Endothelial cell of umbilical vein (primary cell): ENCODE results near the gene CCNE1. TPM values are rescaled to one million over a fixed set of nuclear protein-coding genes. Genes with fewer than 3 reads are reported as not detected.

Experiments
- BruUV-seq: library from RNA; stranded (reverse); fragments of 400-500 nt; replicated peaks from 2 replicates; lab custom pipeline; 2021; lab: Mats Ljungman, UMichigan
- CTCF ChIA-PET: fragments of 300-600, 350-600 bp; sonication (Branson Sonifier 250); formaldehyde crosslinking; loops from one replicate; lab custom pipeline; 2021; ENCODE audit warnings: antibody characterized with exemption, inconsistent platforms; lab: Charles Lee
- POLR2A ChIA-PET: fragments of 300-600, 350-600 bp; sonication (Branson Sonifier 250); formaldehyde crosslinking; loops from one replicate; lab custom pipeline; 2021; ENCODE audit warnings: antibody characterized with exemption, inconsistent platforms; lab: Charles Lee
- DNase-seq: peaks from one replicate; pipeline ENCODE4 v3.0.0-alpha.2; 2011; ENCODE audit warnings: low read depth, low spot score
- FAIRE-seq: peaks from 2 replicates; lab custom pipeline; 2011; peaks lifted over from hg19 to GRCh38; lab: Jason Lieb, UNC
- H2AFZ ChIP-seq: 2 replicates; pipeline ENCODE4 v1.6.0; 2012; ENCODE audit warnings: low read depth, low read length, control low read depth, inconsistent platforms
- H3K27ac ChIP-seq: 2 replicates; pipeline ENCODE4 v1.5.1; 2011; ENCODE audit warnings: low read depth, mild to moderate bottlenecking, control low read depth, low read length, moderate library complexity; ENCODE audit not compliant: insufficient read depth
- H3K27me3 ChIP-seq, 2 experiments: 2 replicates each; pipeline versions ENCODE4 v1.6.0 to v1.6.1; 2011; ENCODE audit warnings: low read length in 2 of 2, mixed read lengths in 1 of 2; ENCODE audit not compliant: control insufficient read depth in 2 of 2, insufficient read depth in 2 of 2
- H3K36me3 ChIP-seq, 2 experiments: 2 replicates in 1 of 2; 3 replicates in 1 of 2; pipeline ENCODE4 v1.5.1; 2011; ENCODE audit warnings: low read length in 2 of 2, mild to moderate bottlenecking in 1 of 2, moderate library complexity in 1 of 2; ENCODE audit not compliant: control insufficient read depth in 2 of 2, insufficient read depth in 2 of 2; ENCODE audit errors: extremely low read depth in 1 of 2
- H3K4me1 ChIP-seq: 3 replicates; pipeline ENCODE4 v1.5.1; 2011; ENCODE audit warnings: mild to moderate bottlenecking, low read length; ENCODE audit not compliant: control insufficient read depth, insufficient read depth; ENCODE audit errors: extremely low read depth
- H3K4me2 ChIP-seq: 2 replicates; pipeline ENCODE4 v1.6.1; 2011; ENCODE audit warnings: low read length, control low read depth, mixed read lengths; ENCODE audit not compliant: insufficient read depth
- H3K4me3 ChIP-seq, 3 experiments: fragments of 200-600 bp in 1 of 3; sonication (generic), shearing (Covaris generic) in 1 of 3; replicated peaks in 1 of 3; 2 replicates each; pipeline ENCODE4 v1.5.1; 2011 to 2016; ENCODE audit warnings: control low read depth in 3 of 3, low read length in 3 of 3, mild to moderate bottlenecking in 2 of 3, inconsistent platforms in 1 of 3, low read depth in 1 of 3, moderate library complexity in 1 of 3; ENCODE audit not compliant: insufficient read depth in 1 of 3
- H3K79me2 ChIP-seq: 2 replicates; pipeline ENCODE4 v1.6.0; 2012; ENCODE audit warnings: low read length, inconsistent platforms; ENCODE audit not compliant: control insufficient read depth, insufficient read depth
- H3K9ac ChIP-seq: replicated peaks from 2 replicates; pipeline ENCODE3; 2011; ENCODE audit warnings: low read length, control low read depth; ENCODE audit not compliant: insufficient read depth; ENCODE audit errors: extremely low read depth
- H3K9me1 ChIP-seq: replicated peaks from 3 replicates; pipeline ENCODE4 v1.6.0; 2011; ENCODE audit warnings: mild to moderate bottlenecking, low read length; ENCODE audit not compliant: control insufficient read depth, insufficient read depth; ENCODE audit errors: extremely low read depth
- H3K9me3 ChIP-seq: replicated peaks from 2 replicates; pipeline ENCODE4 v1.5.1; 2012; ENCODE audit warnings: low read length, inconsistent platforms; ENCODE audit not compliant: control insufficient read depth, insufficient read depth
- H4K20me1 ChIP-seq: replicated peaks from 2 replicates; pipeline ENCODE3; 2011; ENCODE audit warnings: mild to moderate bottlenecking, low read length; ENCODE audit not compliant: control insufficient read depth, insufficient read depth; ENCODE audit errors: extremely low read depth
- EZH2 ChIP-seq: IDR thresholded peaks from 2 replicates; pipeline ENCODE4 v1.6.1; 2012; ENCODE audit warnings: borderline replicate concordance, low read depth, mild to moderate bottlenecking, moderate library complexity, low read length, inconsistent platforms; ENCODE audit not compliant: severe bottlenecking
- FOS ChIP-seq: IDR thresholded peaks from 2 replicates; pipeline ENCODE4 v1.6.1; 2011; ENCODE audit warnings: mild to moderate bottlenecking, low read length, moderate library complexity, borderline replicate concordance; ENCODE audit not compliant: insufficient read depth
- GATA2 ChIP-seq: IDR thresholded peaks from 2 replicates; pipeline ENCODE4 v1.7.0; 2011; ENCODE audit warnings: low read depth, mild to moderate bottlenecking, moderate library complexity, mixed read lengths, low read length; ENCODE audit not compliant: insufficient read length, insufficient read depth
- JUN ChIP-seq: IDR thresholded peaks from 2 replicates; pipeline ENCODE4 v1.6.1; 2011; ENCODE audit warnings: borderline replicate concordance, low read depth; ENCODE audit not compliant: insufficient read length, insufficient read depth
- MYC ChIP-seq: IDR thresholded peaks from one replicate; pipeline ENCODE4 v1.6.1; 2011; ENCODE audit warnings: mild to moderate bottlenecking, low read depth, low read length
- POLR2A ChIP-seq: IDR thresholded peaks from 2 replicates; pipeline ENCODE4 v1.6.1; 2012; ENCODE audit warnings: low read depth, mild to moderate bottlenecking, control low read depth, low read length
- POLR2AphosphoS5 ChIP-seq: IDR thresholded peaks from 2 replicates; pipeline ENCODE4 v1.6.1; 2012; ENCODE audit warnings: low read depth, mild to moderate bottlenecking, control low read depth, low read length, moderate library complexity; ENCODE audit not compliant: insufficient read depth
- dilution Hi-C: fragments of 300-500 bp; cut with MboI; formaldehyde crosslinking; loops from one replicate; pipeline ENCODE4 v1.15.0; 2019; ENCODE audit warnings: low sequenced_read_pairs; ENCODE audit not compliant: extremely low pct_ligation_motif_present
- intact Hi-C: fragments of 100-400 bp; cut with micrococcal nuclease; formaldehyde crosslinking; loops from one replicate; pipeline ENCODE4 v1.10.0; 2022
- polyA plus RNA-seq, 4 experiments: library from polyadenylated mRNA; depleted of rRNA in 3 of 4; stranded (reverse) in 3 of 4; unstranded in 1 of 4; fragments of >200 nt; gene quantifications; 2 replicates each; pipeline versions ENCODE4 v1.2.1 to v1.2.3, GENCODE V29; 2011 to 2012; ENCODE audit warnings: missing spikeins in 1 of 4
- total RNA-seq: library from RNA; stranded (reverse); gene quantifications from 2 replicates; pipeline ENCODE4 v1.2.3, GENCODE V29; 2021
- TF ChIP-seq, protein P1 (sequence below), 2 donors: IDR thresholded peaks; 1 replicate in 1 of 2; 2 replicates in 1 of 2; pipeline ENCODE4 v1.5.1; 2011; ENCODE audit warnings: low read length in 2 of 2, mild to moderate bottlenecking in 2 of 2, moderate library complexity in 2 of 2, control low read depth in 1 of 2, inconsistent platforms in 1 of 2, low read depth in 1 of 2; ENCODE audit not compliant: insufficient read depth in 1 of 2; ENCODE audit errors: extremely low read depth in 1 of 2
- TF ChIP-seq, protein P2 (sequence below): IDR thresholded peaks from 2 replicates; pipeline ENCODE4 v1.6.1; 2011; ENCODE audit not compliant: insufficient read depth, insufficient read length

The CCNE1 gene
- total and polyA plus RNA-seq, 2 donors (not counting 3 experiments of a cell fraction or from before 2014, with no cell fraction given): 8.3 to 10.1 TPM

DNA sequence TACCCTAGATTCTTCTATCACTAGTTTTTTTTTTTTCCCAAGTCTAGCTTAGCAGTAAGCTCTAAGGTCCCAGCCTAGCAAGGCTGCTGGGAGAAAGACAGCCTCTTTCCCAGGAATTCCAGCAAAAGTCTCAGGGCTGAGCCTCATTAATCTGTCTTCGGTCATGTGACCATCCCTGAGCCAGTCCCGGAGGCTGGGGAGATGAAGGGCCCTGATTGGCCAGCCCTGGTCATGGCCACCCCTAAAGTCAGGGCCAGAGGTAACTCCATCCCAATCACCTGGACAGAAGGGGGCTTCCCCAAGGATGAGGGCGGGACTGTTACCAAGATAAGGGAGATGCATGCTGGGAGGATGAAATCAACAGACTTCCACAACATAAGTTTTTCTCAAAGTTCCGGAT is 43.3 kb downstream of the CCNE1 start:
- ChIA-PET POLR2A (no interaction called here), CTCF (interaction anchor here (1.4 kb wide), 1 partner anchor 17 kb away, joined by 5 read pairs; no protein-coding TSS in a partner anchor)
- Histone ChIP-seq H2AFZ (peak overlapping the region; percentile 22), H3K4me1 (no peaks in the 10 kb centered on the region), H3K36me3 (no peaks in the 10 kb centered on the region), H3K4me3 (no peak overlapping the region), H4K20me1 (no peaks in the 10 kb centered on the region), H3K79me2 (no peaks in the 10 kb centered on the region), H3K27ac (no peak overlapping the region), H3K27me3 (no peaks in the 10 kb centered on the region), H3K9me1 (no peaks in the 10 kb centered on the region), H3K9me3 (no peaks in the 10 kb centered on the region), H3K9ac (no peak overlapping the region), H3K4me2 (no peak overlapping the region)
- FAIRE-seq (no peak), DNase-seq (no peak)
- dilution Hi-C loops (no loop called here), intact Hi-C loops (no loop called here)
- TF ChIP-seq POLR2AphosphoS5 (no peak), FOS (no peak), GATA2 (no peak), MYC (no peak), EZH2 (no peak), JUN (no peak), POLR2A (no peak)
- TF ChIP-seq, protein P1, sequence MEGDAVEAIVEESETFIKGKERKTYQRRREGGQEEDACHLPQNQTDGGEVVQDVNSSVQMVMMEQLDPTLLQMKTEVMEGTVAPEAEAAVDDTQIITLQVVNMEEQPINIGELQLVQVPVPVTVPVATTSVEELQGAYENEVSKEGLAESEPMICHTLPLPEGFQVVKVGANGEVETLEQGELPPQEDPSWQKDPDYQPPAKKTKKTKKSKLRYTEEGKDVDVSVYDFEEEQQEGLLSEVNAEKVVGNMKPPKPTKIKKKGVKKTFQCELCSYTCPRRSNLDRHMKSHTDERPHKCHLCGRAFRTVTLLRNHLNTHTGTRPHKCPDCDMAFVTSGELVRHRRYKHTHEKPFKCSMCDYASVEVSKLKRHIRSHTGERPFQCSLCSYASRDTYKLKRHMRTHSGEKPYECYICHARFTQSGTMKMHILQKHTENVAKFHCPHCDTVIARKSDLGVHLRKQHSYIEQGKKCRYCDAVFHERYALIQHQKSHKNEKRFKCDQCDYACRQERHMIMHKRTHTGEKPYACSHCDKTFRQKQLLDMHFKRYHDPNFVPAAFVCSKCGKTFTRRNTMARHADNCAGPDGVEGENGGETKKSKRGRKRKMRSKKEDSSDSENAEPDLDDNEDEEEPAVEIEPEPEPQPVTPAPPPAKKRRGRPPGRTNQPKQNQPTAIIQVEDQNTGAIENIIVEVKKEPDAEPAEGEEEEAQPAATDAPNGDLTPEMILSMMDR (IDR thresholded peaks at IDR 0.05; ENCODE audit: extremely low read depth in 1 of 2, insufficient read depth in 1 of 2, low read depth in 1 of 2, low read length in 2 of 2): no peak
- TF ChIP-seq, protein P2, sequence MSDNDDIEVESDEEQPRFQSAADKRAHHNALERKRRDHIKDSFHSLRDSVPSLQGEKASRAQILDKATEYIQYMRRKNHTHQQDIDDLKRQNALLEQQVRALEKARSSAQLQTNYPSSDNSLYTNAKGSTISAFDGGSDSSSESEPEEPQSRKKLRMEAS: no peak
- no TSS peak for BruUV-seq
